Hepatocyte (in vitro differentiated cells): ENCODE results near the gene RBM42. TPM values are rescaled to one million over a fixed set of nuclear protein-coding genes. Genes with fewer than 3 reads are reported as not detected.

Experiments used
- DNase-seq: peaks from one replicate; pipeline ENCODE4 v3.0.0-alpha.2; 2016; ENCODE audit warnings: low spot score
- H2AFZ ChIP-seq: fragments of 200-600 bp; sonication (generic); 2 replicates; pipeline ENCODE4 v1.6.0; 2016; ENCODE audit warnings: antibody characterized with exemption, mild to moderate bottlenecking
- H3K27ac ChIP-seq: fragments of 200-600 bp; sonication (generic); 2 replicates; pipeline ENCODE4 v1.5.1; 2016; ENCODE audit warnings: mild to moderate bottlenecking
- H3K27me3 ChIP-seq: fragments of 200-600 bp; sonication (generic); 2 replicates; pipeline ENCODE4 v1.6.1; 2016
- H3K36me3 ChIP-seq: fragments of 200-600 bp; sonication (generic); replicated peaks from 2 replicates; pipeline ENCODE4 v1.5.1; 2016; ENCODE audit warnings: low read depth; ENCODE audit not compliant: insufficient read depth
- H3K4me1 ChIP-seq: fragments of 200-600 bp; sonication (generic); 2 replicates; pipeline ENCODE4 v1.5.1; 2016; ENCODE audit warnings: mild to moderate bottlenecking, moderate library complexity; ENCODE audit not compliant: insufficient read depth
- H3K4me2 ChIP-seq: fragments of 200-600 bp; sonication (generic); 2 replicates; pipeline ENCODE4 v1.6.0; 2016
- H3K4me3 ChIP-seq: fragments of 200-600 bp; sonication (generic); 2 replicates; pipeline ENCODE4 v1.5.1; 2016; ENCODE audit warnings: mild to moderate bottlenecking
- H3K79me2 ChIP-seq: fragments of 200-600 bp; sonication (generic); 2 replicates; pipeline ENCODE4 v1.6.0; 2017; ENCODE audit warnings: mild to moderate bottlenecking
- H3K9me2 ChIP-seq: fragments of 200-600 bp; sonication (generic); replicated peaks from 2 replicates; pipeline ENCODE4 v1.6.0; 2017; ENCODE audit warnings: mild to moderate bottlenecking; ENCODE audit not compliant: insufficient read depth
- H3K9me3 ChIP-seq: fragments of 200-600 bp; sonication (generic); 2 replicates; pipeline ENCODE4 v1.5.1; 2016; ENCODE audit warnings: low read depth, mild to moderate bottlenecking
- H4K20me1 ChIP-seq: fragments of 200-600 bp; sonication (generic); 2 replicates; pipeline ENCODE4 v1.6.0; 2016; ENCODE audit warnings: mild to moderate bottlenecking; ENCODE audit not compliant: insufficient read depth, poor library complexity, severe bottlenecking
- CTCF ChIP-seq: fragments of 200-600 bp; sonication (generic); IDR thresholded peaks from 2 replicates; pipeline ENCODE4 v1.5.1; 2016; ENCODE audit warnings: antibody characterized with exemption, mild to moderate bottlenecking; ENCODE audit not compliant: poor library complexity
- EZH2 ChIP-seq: fragments of 200-600 bp; sonication (generic); IDR thresholded peaks from 2 replicates; pipeline ENCODE4 v1.6.1; 2016; ENCODE audit warnings: antibody characterized with exemption, mild to moderate bottlenecking, borderline replicate concordance
- EZH2phosphoT487 ChIP-seq: fragments of 200-600 bp; sonication (generic); IDR thresholded peaks from one replicate; pipeline ENCODE4 v1.6.1; 2018; ENCODE audit warnings: antibody characterized with exemption, mild to moderate bottlenecking, low read depth, moderate library complexity; ENCODE audit not compliant: unreplicated experiment, severe bottlenecking
- WGBS: methylation state at CpG from one replicate; pipeline ENCODE4 v1.1.6; 2016; ENCODE audit warnings: low lambda C conversion rate; ENCODE audit errors: missing lambda C conversion rate; 5-methylcytosine and 5-hydroxymethylcytosine counted together
- polyA plus RNA-seq: library from polyadenylated mRNA; unstranded; fragments of >200 nt; fragmentation: Nextera tagmentation; extraction: Ambion mirVana; gene quantifications from 2 replicates; pipeline ENCODE4 v1.2.1, GENCODE V29; 2016
- total RNA-seq: library from RNA; depleted of rRNA; stranded (reverse); fragments of >200 nt; gene quantifications from 2 replicates; pipeline ENCODE4 v1.2.3, GENCODE V29; 2014

RBM42 gene
- total and polyA plus RNA-seq, 2 experiments from 2014 or later, result 43.6 to 113 TPM

GRCh38 chr19:35633727-35634440 lies 5.0 kb downstream of the RBM42 start:
- no peak overlapping the region for H3K27ac ChIP-seq

GRCh38 chr19:35636651-35637050 lies 7.8 kb downstream of the RBM42 start:
- Histone ChIP-seq H4K20me1 (no peaks in the 10 kb centered on the region), H3K79me2 (no peaks in the 10 kb centered on the region), H3K4me1 (no peaks in the 10 kb centered on the region), H3K27ac (no peak overlapping the region), H3K9me3 (no peaks in the 10 kb centered on the region), H3K4me2 (no peak overlapping the region), H3K36me3 (no peaks in the 10 kb centered on the region), H3K4me3 (no peak overlapping the region), H3K9me2 (no peaks in the 10 kb centered on the region), H2AFZ (no peak overlapping the region), H3K27me3 (no peaks in the 10 kb centered on the region)
- TF ChIP-seq EZH2, result no peak
- no peak for TF ChIP-seq CTCF
- no peak for TF ChIP-seq EZH2phosphoT487
- WGBS, result 96% methylated on average over 3 of the region's 3 CpGs
- DNase-seq, result no peak

More at GRCh38 chr19:35633727-35634440, 5.0 kb downstream of the RBM42 start:
- H3K4me2 ChIP-seq, result no peak overlapping the region
- no peaks in the 10 kb centered on the region for H3K9me3 ChIP-seq
- TF ChIP-seq EZH2phosphoT487 (no peak), CTCF (no peak), EZH2 (no peak)
- no peak overlapping the region for H2AFZ ChIP-seq
- peaks cover 12% of the 10 kb centered on the region for H3K79me2 ChIP-seq
- no peak for DNase-seq
- H3K9me2 ChIP-seq, result no peaks in the 10 kb centered on the region
- H3K4me3 ChIP-seq, result no peak overlapping the region
- H4K20me1 ChIP-seq, result no peaks in the 10 kb centered on the region
- H3K36me3 ChIP-seq, result no peaks in the 10 kb centered on the region
- 99% methylated on average over 25 of the region's 29 CpGs for WGBS
- H3K4me1 ChIP-seq, result peaks cover 7% of the 10 kb centered on the region
- no peaks in the 10 kb centered on the region for H3K27me3 ChIP-seq

GRCh38 chr19:35637165-35637564 lies 8.3 kb downstream of the RBM42 start:
- no peaks in the 10 kb centered on the region for H4K20me1 ChIP-seq
- H3K4me3 ChIP-seq, result no peak overlapping the region
- no peaks in the 10 kb centered on the region for H3K9me2 ChIP-seq
- no peak overlapping the region for H3K27ac ChIP-seq
- peak; percentile 3 for DNase-seq
- no peak overlapping the region for H2AFZ ChIP-seq
- H3K27me3 ChIP-seq, result no peaks in the 10 kb centered on the region
- WGBS, result 97% methylated on average over 25 of the region's 25 CpGs
- no peaks in the 10 kb centered on the region for H3K4me1 ChIP-seq
- TF ChIP-seq EZH2, result no peak
- no peaks in the 10 kb centered on the region for H3K79me2 ChIP-seq
- H3K36me3 ChIP-seq, result no peaks in the 10 kb centered on the region
- H3K4me2 ChIP-seq, result no peak overlapping the region
- no peaks in the 10 kb centered on the region for H3K9me3 ChIP-seq

- TF ChIP-seq CTCF (no peak), EZH2 (no peak), EZH2phosphoT487 (no peak)
- Histone ChIP-seq H3K79me2 (no peaks in the 10 kb centered on the region), H3K9me3 (no peaks in the 10 kb centered on the region), H3K27me3 (no peaks in the 10 kb centered on the region), H3K4me1 (peaks cover 8% of the 10 kb centered on the region), H4K20me1 (no peaks in the 10 kb centered on the region), H3K9me2 (no peaks in the 10 kb centered on the region), H3K36me3 (no peaks in the 10 kb centered on the region), H3K4me3 (no peak overlapping the region), H3K4me2 (no peak overlapping the region), H2AFZ (no peak overlapping the region), H3K27ac (no peak overlapping the region)
- DNase-seq, result no peak
- 65% methylated on average over 6 of the region's 6 CpGs for WGBS
Measured at GRCh38 chr19:35639321-35639639, 10.4 kb downstream of the RBM42 start.
